Endothelial cell of hepatic sinusoid (primary cell): ENCODE data around the gene TSG101.

Source experiments
- in situ Hi-C: cut with HindIII; loops from 2 replicates; pipeline ENCODE4 v1.10.0; 2017; ENCODE audit warnings: low sequenced_read_pairs

TSG101 gene

GRCh38 chr11:18526521-18527296 is at the start of gene TSG101:
Gene TSG101, minus strand, starts transcription at chr11:18526942. Its CDS starts 126 bp downstream, at chr11:18526816.
- in situ Hi-C loops = loop anchor here (5.0 kb wide), 1 partner anchor 36 kb away; no protein-coding TSS in a partner anchor

DNA sequence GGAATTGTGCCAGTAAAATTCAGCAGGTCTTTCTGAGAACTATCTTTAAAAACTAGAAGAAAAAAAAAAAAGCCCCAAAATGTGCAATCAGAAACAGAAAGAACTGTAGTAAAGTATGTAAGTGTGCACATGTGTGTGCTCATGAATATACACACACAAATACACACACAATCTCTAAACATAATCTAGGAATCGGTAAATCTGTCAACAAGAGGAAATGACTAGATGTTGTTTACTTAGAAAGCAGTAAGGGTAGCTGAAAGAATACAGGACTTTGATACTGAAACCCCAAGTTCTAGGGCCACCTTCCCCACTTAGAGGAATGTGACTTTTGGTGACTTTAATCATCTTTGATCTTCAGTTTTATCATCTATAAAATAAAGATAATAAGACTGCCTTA is 48.6 kb upstream of the TSG101 start:
- in situ Hi-C loops = no loop called here

- in situ Hi-C loops = no loop called here
Measured at GRCh38 chr11:18567081-18567480, 40.3 kb upstream of the TSG101 start.

DNA sequence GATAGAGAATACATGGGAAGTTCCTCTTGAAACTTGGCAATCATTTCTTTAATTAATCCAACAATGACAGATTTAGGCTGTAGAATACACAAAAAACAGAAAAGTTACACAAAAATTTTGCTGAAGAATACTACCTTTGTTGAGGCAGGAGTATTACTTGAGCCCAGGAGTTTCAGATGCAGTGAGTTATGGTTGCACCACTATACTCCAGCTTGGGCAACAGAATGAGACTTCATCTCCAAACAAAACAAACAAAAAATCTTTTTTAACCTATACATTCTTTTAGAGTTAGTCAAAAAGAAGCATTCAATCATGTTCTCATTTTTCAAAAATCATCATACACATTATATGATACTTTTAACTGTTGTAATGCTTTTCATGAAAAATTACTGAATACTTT is 39.7 kb upstream of the TSG101 start:
- in situ Hi-C loops = no loop called here

DNA sequence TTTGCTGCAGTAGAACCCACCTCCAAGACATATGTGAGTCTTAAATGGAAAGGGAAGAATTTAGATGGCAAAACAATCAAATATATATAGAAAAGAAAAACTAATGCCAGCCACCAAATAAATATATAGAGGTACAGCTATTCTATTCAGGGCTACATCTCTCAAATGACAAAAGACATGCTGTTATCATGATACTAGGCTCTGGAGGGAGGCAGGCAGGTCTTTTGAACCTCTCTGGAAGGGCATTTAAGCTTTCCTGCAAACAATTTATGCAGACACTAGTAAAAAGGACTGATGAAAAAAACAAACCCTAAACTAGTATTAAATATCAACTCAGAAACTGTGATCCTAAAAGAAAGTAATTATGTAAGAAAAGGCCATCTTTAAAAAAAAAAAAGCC is 37.4 kb upstream of the TSG101 start:
- in situ Hi-C loops = loop anchor here (5.0 kb wide), 1 partner anchor 37 kb away; the partner anchor contains the start of gene TSG101

DNA sequence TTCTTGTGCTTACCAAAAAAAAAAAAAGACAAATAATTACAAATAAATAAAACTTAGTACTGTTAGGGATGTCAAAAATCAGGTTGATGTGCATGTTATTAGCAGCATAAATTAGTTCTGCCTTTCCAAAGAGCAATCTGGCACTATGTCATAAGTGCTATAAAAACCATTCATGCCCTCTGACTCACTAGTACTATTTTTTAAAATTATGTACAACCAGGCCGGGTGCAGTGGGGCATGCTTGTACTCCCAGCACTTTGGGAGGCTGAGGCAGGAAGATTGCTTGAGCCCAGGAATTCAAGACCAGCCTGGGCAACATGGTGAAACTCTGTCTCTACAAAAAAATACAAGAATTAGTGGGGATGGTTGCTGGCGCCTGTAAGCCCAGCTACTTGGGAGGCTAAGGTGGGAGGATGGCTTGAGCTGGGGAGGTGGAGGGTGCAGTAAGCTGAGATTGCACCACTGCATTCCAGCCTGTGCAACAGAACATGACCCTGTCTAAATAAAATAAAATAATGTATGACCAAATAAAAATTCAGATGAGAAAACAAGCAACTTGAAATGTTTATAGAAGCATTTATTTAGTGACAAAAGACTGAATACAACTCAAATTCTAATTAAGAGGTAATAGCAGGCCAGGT is 36.5 kb upstream of the TSG101 start:
- in situ Hi-C loops = loop anchor here (5.0 kb wide), 1 partner anchor 36 kb away; the partner anchor contains the start of gene TSG101

DNA sequence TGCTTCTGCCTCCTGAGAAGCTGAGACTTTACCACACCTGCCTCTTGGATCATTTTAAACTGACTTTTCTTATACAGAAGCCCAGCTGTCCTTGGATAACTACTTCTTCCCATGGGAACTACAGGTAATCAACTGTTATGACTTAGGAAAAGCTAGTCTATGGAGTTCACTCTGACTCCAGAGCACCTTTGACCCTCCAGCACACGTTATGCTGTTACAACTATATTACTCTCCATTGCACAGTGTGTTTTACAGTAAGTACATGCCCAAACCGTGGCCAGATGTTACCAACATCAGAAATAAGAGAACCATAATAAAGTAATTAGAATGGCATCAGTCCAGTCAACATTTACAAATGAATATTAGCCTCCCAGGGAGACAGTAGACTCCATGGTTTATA is 21.3 kb upstream of the TSG101 start:
- in situ Hi-C loops = no loop called here

GRCh38 chr11:18540207-18541009 is 13.7 kb upstream of the TSG101 start:
- in situ Hi-C loops = no loop called here

GRCh38 chr11:18536209-18536608 is 9.5 kb upstream of the TSG101 start:
- in situ Hi-C loops = no loop called here

DNA sequence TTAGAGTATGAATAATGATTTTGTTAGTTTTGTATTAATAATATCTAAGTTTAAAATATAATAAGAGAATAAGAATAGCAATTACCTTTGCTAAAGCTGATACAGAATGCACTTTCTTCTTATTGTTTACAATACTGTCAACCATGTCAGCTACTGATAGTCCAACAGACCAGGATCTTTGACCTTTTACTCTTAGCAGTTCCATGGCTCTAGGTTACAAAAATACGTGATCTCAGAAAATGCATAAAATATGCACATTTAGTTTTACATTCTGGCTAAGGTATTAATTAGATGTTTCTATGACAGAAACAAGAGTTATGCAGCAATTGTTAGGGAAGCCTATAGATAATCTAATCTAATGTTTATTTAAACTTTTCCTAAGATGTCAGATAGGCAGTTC is 7.5 kb upstream of the TSG101 start:
- in situ Hi-C loops = no loop called here

DNA sequence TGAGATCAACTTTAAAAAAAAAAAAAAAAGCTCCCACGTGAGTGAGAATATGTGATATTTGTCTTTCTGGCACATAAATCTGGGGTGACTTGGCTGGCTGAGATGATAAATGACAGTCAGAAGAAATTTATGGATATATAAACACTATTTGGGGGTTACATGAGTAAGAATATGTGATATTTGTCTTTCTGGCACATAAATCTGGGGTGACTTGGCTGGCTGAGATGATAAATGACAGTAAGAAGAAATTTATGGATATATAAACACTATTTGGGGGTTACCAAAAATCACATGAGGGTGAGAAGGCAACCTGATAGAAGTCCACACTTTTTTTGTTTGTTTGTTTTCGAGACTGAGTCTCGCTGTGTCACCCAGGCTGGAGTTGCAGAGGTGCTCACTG is 6.6 kb upstream of the TSG101 start:
- in situ Hi-C loops = no loop called here

GRCh38 chr11:18527512-18527911 is 770 bp upstream of the TSG101 start:
- in situ Hi-C loops = loop anchor here (5.0 kb wide), 1 partner anchor 35 kb away; no protein-coding TSS in a partner anchor

- in situ Hi-C loops = loop anchor here (5.0 kb wide), 1 partner anchor 36 kb away; no protein-coding TSS in a partner anchor
Measured at GRCh38 chr11:18526130-18526520, 617 bp downstream of the TSG101 start.

- in situ Hi-C loops = no loop called here
Measured at GRCh38 chr11:18524248-18524647, 2.5 kb downstream of the TSG101 start.

GRCh38 chr11:18523084-18523483 is 3.7 kb downstream of the TSG101 start:
- in situ Hi-C loops = no loop called here

- in situ Hi-C loops = no loop called here
Measured at GRCh38 chr11:18522388-18522787, 4.4 kb downstream of the TSG101 start.

DNA sequence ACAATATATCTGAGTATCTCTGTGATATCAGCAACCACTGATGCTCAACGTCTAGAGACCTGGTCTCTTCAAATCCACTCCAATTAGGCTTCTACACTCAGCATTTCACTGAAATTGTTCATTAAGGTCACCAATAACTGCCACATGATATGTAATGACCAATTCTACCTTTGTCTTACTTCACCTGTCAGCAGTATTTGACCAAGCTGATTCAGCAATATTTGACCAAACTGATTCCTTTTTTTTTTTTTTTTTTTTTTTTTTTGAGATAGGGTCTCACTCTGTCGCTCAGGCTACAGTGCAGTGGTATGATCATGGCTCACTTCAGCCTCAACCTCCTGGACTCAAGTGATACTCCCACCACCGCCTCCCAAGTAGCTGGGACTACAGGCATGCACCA is 5.6 kb downstream of the TSG101 start:
- in situ Hi-C loops = no loop called here

GRCh38 chr11:18502352-18502751 is 24.4 kb downstream of the TSG101 start:
- in situ Hi-C loops = no loop called here

DNA sequence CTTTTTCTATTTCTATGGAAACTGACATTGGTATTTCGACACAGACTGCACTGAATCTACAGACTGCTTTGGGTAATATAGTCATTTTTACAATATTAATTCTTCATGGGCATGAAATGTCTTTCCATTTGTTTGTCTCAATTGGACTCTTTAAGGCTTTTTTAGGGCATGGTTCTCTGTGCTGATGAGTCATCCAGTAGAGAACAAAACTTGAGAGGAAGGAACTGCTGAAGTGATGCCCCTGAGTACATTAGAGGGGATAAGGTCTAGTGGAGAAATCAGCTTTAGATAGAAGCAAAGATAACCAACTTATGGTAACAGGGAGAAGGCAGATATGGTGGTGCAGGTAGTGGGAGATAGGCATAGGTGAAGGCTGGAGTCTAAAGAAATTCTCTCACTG is 25.1 kb downstream of the TSG101 start:
- in situ Hi-C loops = no loop called here

GRCh38 chr11:18498039-18498438 is 28.7 kb downstream of the TSG101 start:
- in situ Hi-C loops = no loop called here

GRCh38 chr11:18495703-18496102 is 31.0 kb downstream of the TSG101 start:
- in situ Hi-C loops = no loop called here
